ENCODE results near the gene SMDT1. TPM values are rescaled to one million over a fixed set of nuclear protein-coding genes. Genes with fewer than 3 reads are reported as not detected.

Gene SMDT1
- total and polyA plus RNA-seq, 2 donors (not counting 1 experiment from before 2014, with no cell fraction given), result 122 to 140 TPM

DNA sequence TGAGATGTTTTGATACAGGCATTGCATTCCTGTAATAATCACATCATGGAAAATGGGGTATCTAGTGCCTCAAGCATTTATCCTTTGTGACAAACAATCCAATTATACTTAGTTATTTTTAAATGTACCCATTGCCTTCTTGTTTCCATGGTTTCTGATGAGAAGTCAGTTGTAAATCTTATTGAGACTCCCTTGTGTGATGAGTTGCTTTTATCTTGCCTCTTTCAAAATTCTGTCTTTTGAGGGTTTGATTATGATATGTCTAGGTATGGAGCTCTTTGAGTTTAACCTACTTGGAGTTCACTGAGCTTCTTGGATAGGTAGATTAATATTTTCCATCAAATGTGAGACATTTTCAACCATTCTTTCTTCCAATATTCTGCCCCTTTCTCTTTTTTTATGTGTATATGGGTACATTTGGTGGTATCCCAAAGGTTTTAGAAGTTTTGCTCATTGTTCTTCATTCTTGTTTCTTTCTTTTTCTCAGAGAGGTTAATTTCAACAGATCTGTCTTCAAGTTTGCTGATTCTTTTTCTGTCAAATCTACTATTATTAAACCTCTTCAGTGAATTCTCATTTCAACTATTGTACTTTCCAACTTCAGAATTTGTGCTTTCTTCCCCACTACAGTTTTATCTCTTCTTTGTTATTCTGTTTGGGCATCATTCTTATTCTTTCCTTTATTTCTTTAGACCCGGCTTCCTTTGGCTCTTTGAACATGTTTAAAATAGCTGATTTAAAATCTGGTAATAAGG is 22.6 kb upstream of the SMDT1 start:
- TF ChIP-seq CTCF (IDR thresholded peaks at IDR 0.05), result no peak
- no peak for TF ChIP-seq EZH2 (IDR thresholded peaks at IDR 0.05; ENCODE audit: borderline replicate concordance, insufficient read depth, low read depth, low read length, poor library complexity, severe bottlenecking)
- POLR2A ChIA-PET, result no interaction called here
- CTCF ChIA-PET, result interaction anchor here (0.6 kb wide), 1 partner anchor 297 kb away, joined by 3 read pairs; no protein-coding TSS in a partner anchor

GRCh38 chr22:42060489-42060888 is 19.0 kb upstream of the SMDT1 start:
- Histone ChIP-seq H3K4me3 (ENCODE audit: control extremely low read depth in 1 of 5, extremely low read depth in 1 of 5, insufficient read depth in 1 of 5, low read depth in 2 of 5, low read length in 4 of 5) (no peak overlapping the region), H3K79me2 (ENCODE audit: control insufficient read depth, insufficient read depth, low read length) (no peaks in the 10 kb centered on the region), H3K4me1 (ENCODE audit: control insufficient read depth in 2 of 2, insufficient read depth in 2 of 2, low read length in 2 of 2) (no peaks in the 10 kb centered on the region), H3K27ac (ENCODE audit: low read length in 2 of 2) (no peak overlapping the region), H2AFZ (ENCODE audit: insufficient read depth, low read depth, low read length, poor library complexity, severe bottlenecking) (no peak overlapping the region), H4K20me1 (ENCODE audit: control insufficient read depth, insufficient read depth, low read length, poor library complexity, severe bottlenecking) (no peaks in the 10 kb centered on the region), H3K27me3 (replicated peaks in 1 of 4; ENCODE audit: control extremely low read depth in 1 of 4, control insufficient read depth in 3 of 4, insufficient read depth in 4 of 4, low read length in 3 of 4) (no peaks in the 10 kb centered on the region), H3K36me3 (replicated peaks in 1 of 2; ENCODE audit: control extremely low read depth in 1 of 2, control insufficient read depth in 1 of 2, extremely low read depth in 1 of 2, insufficient read depth in 2 of 2, low read length in 1 of 2) (peaks cover 0 to 32% of the 10 kb centered on the region in 2 experiments), H3K4me2 (replicated peaks; ENCODE audit: low read depth, low read length, poor library complexity, severe bottlenecking) (no peak overlapping the region), H3K9me3 (ENCODE audit: control extremely low read depth in 1 of 3, control insufficient read depth in 2 of 3, insufficient read depth in 1 of 3, low read length in 2 of 3) (peaks cover 4 to 9% (median 8%) of the 10 kb centered on the region in 3 donors), H3K9ac (ENCODE audit: low read length) (no peak overlapping the region)
- Mint-ChIP-seq H3K27ac (no peak overlapping the region), H3K4me3 (no peak overlapping the region), H3K4me1 (no peaks in the 10 kb centered on the region), H3K27me3 (no peaks in the 10 kb centered on the region), H3K9me3 (ENCODE audit: insufficient read depth) (peaks cover 7% of the 10 kb centered on the region)
- ATAC-seq (ENCODE audit: low read depth) (no peak), DNase-seq (no peak)
- WGBS (ENCODE audit: insufficient coverage), result 100% methylated on average over 2 of the region's 5 CpGs
- intact Hi-C loops (cut with micrococcal nuclease), result no loop called here
- ChIA-PET CTCF (no interaction called here), POLR2A (no interaction called here)
- TF ChIP-seq EZH2 (IDR thresholded peaks at IDR 0.05; ENCODE audit: borderline replicate concordance, insufficient read depth, low read depth, low read length, poor library complexity, severe bottlenecking) (no peak), CTCF (IDR thresholded peaks at IDR 0.05) (no peak)

More for the DNA sequence above, 22.6 kb upstream of the SMDT1 start:
- Mint-ChIP-seq H3K27ac (no peak overlapping the region), H3K4me3 (no peak overlapping the region), H3K4me1 (no peaks in the 10 kb centered on the region), H3K9me3 (ENCODE audit: insufficient read depth) (peaks cover 7% of the 10 kb centered on the region), H3K27me3 (no peaks in the 10 kb centered on the region)
- Histone ChIP-seq H3K4me2 (replicated peaks; ENCODE audit: low read depth, low read length, poor library complexity, severe bottlenecking) (no peak overlapping the region), H3K79me2 (ENCODE audit: control insufficient read depth, insufficient read depth, low read length) (no peaks in the 10 kb centered on the region), H3K4me1 (ENCODE audit: control insufficient read depth in 2 of 2, insufficient read depth in 2 of 2, low read length in 2 of 2) (no peaks in the 10 kb centered on the region), H3K9ac (ENCODE audit: low read length) (no peak overlapping the region), H4K20me1 (ENCODE audit: control insufficient read depth, insufficient read depth, low read length, poor library complexity, severe bottlenecking) (no peaks in the 10 kb centered on the region), H3K27me3 (replicated peaks in 1 of 4; ENCODE audit: control extremely low read depth in 1 of 4, control insufficient read depth in 3 of 4, insufficient read depth in 4 of 4, low read length in 3 of 4) (no peaks in the 10 kb centered on the region), H2AFZ (ENCODE audit: insufficient read depth, low read depth, low read length, poor library complexity, severe bottlenecking) (no peak overlapping the region), H3K36me3 (replicated peaks in 1 of 2; ENCODE audit: control extremely low read depth in 1 of 2, control insufficient read depth in 1 of 2, extremely low read depth in 1 of 2, insufficient read depth in 2 of 2, low read length in 1 of 2) (peaks cover 0 to 23% of the 10 kb centered on the region in 2 experiments), H3K9me3 (ENCODE audit: control extremely low read depth in 1 of 3, control insufficient read depth in 2 of 3, insufficient read depth in 1 of 3, low read length in 2 of 3) (peaks cover 4 to 9% (median 8%) of the 10 kb centered on the region in 3 donors), H3K27ac (ENCODE audit: low read length in 2 of 2) (no peak overlapping the region), H3K4me3 (ENCODE audit: control extremely low read depth in 1 of 5, extremely low read depth in 1 of 5, insufficient read depth in 1 of 5, low read depth in 2 of 5, low read length in 4 of 5) (no peak overlapping the region)
- no CpG with 5 or more reads among the region's 1 CpG for WGBS (ENCODE audit: insufficient coverage)
- intact Hi-C loops (cut with micrococcal nuclease), result no loop called here
- ATAC-seq (ENCODE audit: low read depth), result no peak
- no peak for DNase-seq
